IMR-90 (cell line): ENCODE measurements around the gene ZNF408.

ENCODE experiments used
- CEBPB ChIP-seq: IDR thresholded peaks from 2 replicates; pipeline ENCODE4 v1.6.1; 2012; ENCODE audit warnings: low read depth, low read length, improper control_type of control experiment
- CTCF ChIP-seq: conservative IDR thresholded peaks from 2 replicates; pipeline ENCODE4 v1.5.1; 2012; ENCODE audit warnings: mild to moderate bottlenecking, low read depth, low read length, improper control_type of control experiment
- POLR2A ChIP-seq: IDR thresholded peaks from 2 replicates; pipeline ENCODE4 v1.6.1; 2012; ENCODE audit warnings: mild to moderate bottlenecking, low read depth, low read length
- SMC3 ChIP-seq: fragments of 150-350 bp; IDR thresholded peaks from 2 replicates; pipeline ENCODE4 v1.6.1; 2016; ENCODE audit warnings: low read depth, mild to moderate bottlenecking, antibody characterized with exemption, low read length, moderate library complexity

GRCh38 chr11:46718155-46719019 is 17.6 kb downstream of the ZNF408 start:
- TF ChIP-seq SMC3 (no peak), POLR2A (no peak), CTCF (no peak), CEBPB (no peak)
